Activated CD8-positive, alpha-beta memory T cell treated with anti-CD3 and anti-CD28 coated beads, Interleukin-2, amount 50 U/mL, for 24 hours (primary cell): ENCODE results near the gene MITF.
"Not testable (repeated sequence)": the region's sequence is repeated elsewhere in the genome, so short reads cannot be mapped to it uniquely, and the experiment has no call there.

Experiments used
- DNase-seq: peaks from one replicate; pipeline ENCODE4 v3.0.0-alpha.2; 2020; ENCODE audit errors: extremely low read depth

The MITF gene

GRCh38 chr3:69787436-69788168, 48.3 kb downstream of the MITF start:
- no peak for DNase-seq

DNA sequence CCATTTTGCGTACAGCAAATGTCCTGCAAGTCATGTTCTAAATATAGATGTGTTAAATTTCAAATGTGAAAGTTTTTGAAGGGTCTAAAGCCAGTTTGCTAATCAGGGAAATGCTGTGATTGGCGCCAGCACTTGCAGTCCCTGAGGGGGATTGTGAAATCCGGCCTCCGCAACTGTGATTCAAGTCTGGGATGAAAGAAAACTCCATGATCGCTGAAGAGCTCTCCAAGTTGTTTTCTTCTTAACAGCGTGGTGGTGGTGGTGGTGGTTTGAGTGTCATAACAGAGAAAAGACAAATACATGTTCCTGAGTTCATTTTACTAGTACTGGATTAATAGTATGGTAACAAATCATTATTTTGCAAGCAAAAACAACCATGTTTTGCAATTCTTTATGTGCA, 51.8 kb downstream of the MITF start:
- no peak for DNase-seq

DNA sequence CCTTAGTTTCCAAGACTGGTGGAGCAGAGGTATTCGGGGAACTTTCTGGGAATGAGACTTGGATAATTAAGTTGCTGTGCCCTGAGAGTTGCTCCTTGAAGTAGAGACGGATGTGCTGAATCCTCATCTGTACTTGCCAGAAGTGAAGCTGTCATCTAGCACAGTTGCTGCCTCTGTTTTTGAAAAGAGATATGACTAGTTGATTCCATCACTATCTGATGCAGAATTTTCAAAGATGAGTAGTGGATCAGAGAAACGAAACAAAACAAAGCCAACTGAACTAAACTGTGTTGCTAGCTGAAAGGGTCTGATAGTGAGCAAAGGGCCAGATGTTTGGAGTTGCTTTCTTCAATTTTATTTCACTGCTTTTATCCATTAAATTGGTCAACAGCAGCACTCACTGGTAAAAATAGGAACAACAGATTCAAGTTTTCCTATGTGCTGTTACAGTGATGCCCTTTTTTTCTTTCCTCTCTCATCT, 52.7 kb downstream of the MITF start:
- DNase-seq: no peak

GRCh38 chr3:69796126-69796525, 56.9 kb downstream of the MITF start:
- DNase-seq: not testable (repeated sequence)

DNA sequence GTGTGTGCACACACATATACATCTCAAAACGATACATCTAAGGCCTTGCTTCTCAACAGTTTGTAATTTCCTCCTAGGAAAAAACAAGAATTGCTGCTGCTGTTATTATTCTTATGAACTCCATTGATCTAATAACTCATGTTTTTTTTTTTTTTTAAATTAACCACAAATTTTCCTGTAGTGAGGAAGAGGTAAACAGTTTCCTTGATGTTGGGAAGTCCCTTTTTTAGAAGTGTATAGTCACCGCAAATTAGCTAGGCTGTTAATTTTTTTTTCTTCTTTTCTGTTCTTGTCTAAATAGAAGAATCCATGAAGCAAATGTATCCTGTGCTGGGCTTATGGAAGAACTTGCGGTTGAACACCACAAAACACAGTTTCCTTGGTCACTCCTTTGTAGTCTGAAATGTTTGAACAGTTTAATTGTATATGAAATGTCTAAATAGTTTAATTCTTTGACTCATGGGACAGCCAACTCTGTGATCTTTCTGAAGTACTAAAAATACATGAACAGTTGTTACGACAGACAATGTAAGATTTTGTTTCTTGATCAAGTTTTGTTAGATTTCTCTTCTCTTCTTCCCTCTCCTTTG, 64.5 kb downstream of the MITF start:
- DNase-seq: no peak

DNA sequence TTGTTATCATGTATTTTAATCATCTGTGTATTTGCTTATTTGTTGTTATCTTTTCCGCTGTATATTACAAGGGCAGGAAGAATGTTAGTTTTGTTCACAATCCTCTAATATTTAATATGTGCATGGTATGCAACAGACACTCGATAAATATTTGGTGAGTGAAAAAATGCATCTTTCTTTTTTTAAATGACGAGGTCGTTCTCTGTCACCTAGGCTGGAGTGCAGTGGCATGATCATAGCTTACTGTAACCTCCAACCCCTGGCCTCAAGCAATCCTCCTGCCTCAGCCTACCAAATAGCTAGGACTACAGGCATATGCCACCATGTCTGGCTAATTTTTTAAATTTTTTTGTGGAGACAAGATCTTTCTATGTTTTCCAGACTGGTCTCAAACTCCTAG, 66.2 kb downstream of the MITF start:
- DNase-seq: no peak

DNA sequence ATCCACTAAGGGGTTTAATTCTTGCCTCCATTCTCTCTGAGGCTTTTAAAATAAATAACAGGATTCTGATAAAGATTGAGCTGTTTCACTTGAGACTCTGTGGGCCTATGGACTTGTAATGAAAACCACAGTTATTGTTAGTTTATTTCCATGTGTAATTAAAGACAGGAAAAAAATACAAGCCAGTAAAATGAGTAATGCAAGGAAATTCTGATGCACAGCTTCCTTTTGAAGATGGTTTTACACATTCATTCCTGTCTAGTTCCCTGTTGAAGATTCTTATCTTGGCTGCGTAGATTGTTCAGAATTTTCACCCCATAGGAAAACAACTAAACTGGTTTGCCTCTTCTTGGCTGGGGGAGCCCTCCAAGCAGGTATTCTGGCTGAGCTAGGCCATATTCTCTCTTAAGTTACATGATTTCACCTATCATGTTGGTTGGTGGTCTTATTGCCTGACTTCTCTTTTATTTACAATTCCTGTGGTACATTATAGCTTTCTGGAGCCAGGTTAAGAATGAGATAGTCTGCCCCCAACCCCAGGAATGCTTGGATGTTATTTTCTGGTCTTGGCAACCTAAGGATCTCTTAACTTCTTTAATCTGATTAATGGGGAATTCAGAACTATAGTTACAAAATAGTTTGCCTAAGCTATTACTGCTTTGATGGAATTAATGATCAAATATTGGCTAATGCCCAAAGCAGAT, 67.6 kb downstream of the MITF start:
- DNase-seq: no peak

DNA sequence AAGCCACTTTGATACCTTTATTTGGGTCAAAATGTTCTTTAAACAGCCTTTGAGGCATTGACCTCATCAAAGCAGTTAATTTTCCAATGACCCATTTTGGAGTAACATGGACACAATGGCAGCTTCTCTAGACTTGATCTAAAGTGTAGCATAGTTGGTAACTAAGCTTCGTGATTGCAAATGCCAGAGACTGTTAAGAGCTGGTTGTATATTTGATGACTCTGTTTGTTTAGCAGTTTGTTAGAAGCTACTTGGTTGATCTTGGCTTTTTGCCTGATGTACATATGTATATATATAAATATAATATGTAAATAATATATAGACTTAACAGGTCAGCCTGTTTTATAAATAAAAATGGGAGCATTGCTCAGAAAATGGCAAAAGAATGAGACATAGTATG, 68.4 kb downstream of the MITF start:
- DNase-seq: no peak

DNA sequence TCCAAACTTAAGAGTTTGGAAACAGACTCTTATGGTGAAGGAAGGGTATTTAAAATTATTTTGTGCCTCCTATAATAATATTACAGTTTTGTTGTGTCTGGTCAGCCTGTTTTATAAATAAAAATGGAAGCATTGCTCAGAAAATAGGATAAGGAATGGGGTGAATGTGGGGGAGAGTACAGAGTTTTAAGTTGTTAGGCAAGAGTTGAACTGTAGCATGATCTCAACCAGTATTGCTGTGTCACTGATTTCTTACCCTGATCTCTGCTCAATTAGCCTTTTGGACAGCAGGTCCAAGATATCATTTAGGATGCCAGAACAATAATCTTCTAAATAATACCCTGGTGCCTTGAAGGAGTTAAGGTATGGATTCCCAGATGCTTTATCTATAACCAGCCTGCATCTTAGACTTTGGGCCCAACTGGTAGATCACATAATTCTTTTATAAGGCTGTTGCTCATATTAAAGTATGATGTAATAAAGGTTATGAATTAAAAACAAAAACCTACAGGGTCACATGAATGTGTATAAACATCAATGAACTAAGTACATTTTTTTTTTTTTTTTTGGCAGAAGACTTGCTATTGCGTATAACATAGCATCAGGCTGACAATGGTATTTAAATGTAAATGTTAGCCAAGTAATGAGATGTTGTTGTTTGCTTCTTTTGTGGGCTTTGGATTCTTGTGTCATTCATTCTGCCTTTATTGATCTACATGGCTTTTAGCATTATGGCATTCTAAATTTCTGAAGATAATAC, 70.0 kb downstream of the MITF start:
- no peak for DNase-seq

- no peak for DNase-seq
Measured at GRCh38 chr3:69811452-69812401, 72.5 kb downstream of the MITF start.

GRCh38 chr3:69815970-69816369, 76.7 kb downstream of the MITF start:
- DNase-seq: no peak

- DNase-seq: no peak
Measured at GRCh38 chr3:69817988-69818387, 78.7 kb downstream of the MITF start.

DNA sequence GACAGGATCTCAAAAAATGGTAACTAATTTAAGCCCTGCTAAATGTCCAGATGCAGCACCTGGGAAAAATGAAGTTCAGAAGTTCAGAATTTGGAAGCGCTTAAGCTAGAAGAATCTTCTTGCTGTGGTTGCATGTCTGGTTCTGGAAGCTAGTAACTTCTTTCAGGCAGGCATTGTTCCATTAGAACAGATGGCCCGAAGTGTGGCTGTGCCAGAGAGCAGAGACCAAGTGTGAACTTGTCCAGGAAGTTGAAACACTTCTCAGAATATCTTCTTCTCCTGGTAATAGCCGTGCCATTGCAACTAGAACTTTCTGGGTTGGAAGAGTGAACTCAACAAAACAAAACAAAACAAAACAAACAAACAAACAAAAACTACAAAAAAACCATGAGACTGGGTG, 80.0 kb downstream of the MITF start:
- no peak for DNase-seq

- no peak for DNase-seq
Measured at GRCh38 chr3:69821133-69821532, 81.9 kb downstream of the MITF start.

DNA sequence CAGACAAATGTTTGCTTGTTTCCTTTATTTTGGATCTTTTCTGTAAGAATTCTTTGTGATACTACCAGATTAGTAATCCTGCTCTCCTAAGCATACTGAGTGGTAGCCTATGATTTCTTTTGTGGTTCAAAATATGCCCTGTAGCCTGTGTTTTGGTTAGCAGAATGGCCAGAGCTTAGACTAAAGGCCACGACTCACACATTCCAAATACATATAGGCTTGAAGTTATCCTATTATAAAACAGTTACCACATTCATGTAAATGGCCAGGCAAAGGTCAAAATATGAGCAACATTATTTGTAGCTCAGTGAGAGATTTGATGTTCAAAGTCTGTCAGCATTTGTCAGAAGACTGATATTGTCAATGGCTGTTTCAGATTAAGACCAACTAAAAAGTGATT, 84.5 kb downstream of the MITF start:
- DNase-seq: no peak

GRCh38 chr3:69825446-69825845, 86.2 kb downstream of the MITF start:
- DNase-seq: no peak

- no peak for DNase-seq
Measured at GRCh38 chr3:69827127-69827526, 87.9 kb downstream of the MITF start.

- no peak for DNase-seq
Measured at GRCh38 chr3:69828817-69829216, 89.6 kb downstream of the MITF start.

- DNase-seq: no peak
Measured at GRCh38 chr3:69830147-69830546, 90.9 kb downstream of the MITF start.

DNA sequence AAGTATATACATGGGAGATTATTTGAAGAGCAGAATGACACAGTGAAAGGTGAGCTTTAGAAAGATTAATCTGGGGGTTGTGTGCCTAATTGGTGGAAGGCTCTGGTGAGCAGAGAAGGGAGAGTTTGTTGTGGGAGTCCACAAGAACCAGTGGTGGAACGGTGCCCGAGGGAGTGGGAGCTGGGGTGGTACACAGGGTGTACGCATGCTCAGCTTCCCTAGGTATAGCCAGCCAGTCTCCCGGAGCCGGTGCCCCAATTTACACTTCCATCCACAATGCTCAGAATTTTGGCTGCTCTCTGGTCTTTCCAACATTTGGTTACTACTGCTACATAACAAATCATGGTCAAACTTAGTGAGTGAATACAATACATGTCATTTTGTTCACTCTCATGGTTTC, 92.5 kb downstream of the MITF start:
- no peak for DNase-seq

DNA sequence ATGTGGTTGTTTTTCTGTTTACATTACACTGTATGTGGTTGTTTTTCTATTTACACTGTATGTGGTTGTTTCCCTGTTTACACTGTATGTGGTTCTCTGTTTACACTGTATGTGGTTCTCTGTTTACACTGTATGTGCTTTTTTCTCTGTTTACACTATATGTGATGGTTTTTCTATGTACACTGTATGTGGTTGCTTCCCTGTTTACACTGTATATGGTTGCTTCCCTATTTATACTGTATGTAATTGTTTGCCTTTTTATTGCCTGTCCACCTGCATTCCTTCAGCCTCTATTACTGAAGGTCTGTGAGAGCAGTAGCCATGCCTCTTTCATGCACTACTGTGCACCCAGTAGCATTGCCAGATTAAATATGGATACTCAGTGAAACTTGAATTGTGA, 94.3 kb downstream of the MITF start:
- DNase-seq: no peak
